NCI-H1436 treated with DMSO at 0.1 percent for 48 hours (cell line): ENCODE data around the gene KRT3.

Experiments
- DNase-seq: peaks from one replicate; lab custom pipeline; 2025; lab: John Stamatoyannopoulos, UW

Gene KRT3

DNA sequence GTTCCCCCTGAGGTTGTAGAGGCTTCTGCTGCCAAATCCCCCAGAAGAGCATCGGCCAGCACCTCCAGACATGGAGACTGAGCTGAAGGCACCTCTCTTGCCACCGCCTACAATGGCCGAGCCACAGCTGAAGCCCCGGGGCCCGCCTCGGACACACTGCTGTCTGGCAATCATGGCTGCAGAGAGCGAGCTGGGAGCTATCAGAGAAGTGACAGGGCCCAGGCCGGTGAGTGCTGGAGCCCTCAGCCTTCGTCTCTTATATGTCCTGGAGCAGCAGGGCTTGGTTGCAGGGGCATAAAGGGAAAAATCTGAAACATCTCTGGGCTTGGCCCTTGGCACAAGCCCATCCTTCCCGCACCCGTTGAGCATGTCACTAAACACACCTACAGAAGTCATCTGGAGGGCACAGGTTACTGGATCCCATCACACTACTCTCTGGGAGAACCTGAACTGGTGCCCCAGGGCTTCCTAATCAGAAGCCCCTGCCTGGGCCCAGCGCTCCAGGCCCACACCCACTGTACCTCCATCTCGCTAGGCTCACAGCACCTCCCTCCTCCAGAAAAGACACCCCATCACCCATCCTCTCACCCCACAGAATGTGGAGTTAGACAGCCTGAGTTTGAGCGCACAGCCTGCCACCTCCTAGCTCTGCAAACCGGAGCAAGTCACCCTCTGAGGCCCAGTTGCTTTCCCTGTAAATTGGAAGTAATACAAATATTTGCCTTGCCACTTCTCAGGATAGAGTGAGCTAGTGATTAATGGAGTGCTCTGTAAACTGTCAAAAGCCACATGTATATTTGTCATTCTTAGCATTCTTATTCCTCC lies 18.2 kb upstream of the KRT3 start, which contains the start of gene KRT4:
KRT4 (minus strand) TSS at position 232 of the 825 bp plus-strand sequence; CDS start at position 174, 58 bp downstream.
- no peak for DNase-seq

DNA sequence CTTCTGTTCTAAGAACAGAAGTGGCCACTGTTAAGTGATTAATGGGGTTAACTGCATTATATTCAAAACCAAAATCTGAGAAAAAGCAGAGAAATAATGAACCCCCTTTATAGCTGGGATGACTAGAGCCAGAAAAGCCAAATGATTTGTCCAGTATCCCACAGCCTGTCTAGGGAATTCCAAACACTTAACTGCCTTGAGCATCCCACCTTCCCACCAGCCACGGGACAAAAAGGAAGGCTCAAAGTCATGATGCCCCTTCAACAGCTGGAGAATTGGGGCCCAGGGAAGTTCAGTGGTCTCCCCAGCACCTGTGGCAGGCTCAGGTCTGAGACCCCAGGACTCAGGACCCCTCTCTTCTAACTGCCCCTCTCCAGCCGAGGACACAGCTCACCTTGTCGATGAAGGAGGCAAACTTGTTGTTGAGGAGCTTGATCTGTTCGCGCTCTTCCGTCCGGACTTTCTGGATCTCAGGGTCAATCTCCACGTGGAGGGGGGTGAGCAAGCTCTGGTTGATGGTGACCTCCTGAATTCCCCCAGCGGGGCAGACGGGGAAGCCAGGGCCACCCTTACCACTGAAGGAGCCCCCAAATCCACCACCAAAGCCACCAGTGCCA lies 17.4 kb upstream of the KRT3 start:
- DNase-seq: no peak

DNA sequence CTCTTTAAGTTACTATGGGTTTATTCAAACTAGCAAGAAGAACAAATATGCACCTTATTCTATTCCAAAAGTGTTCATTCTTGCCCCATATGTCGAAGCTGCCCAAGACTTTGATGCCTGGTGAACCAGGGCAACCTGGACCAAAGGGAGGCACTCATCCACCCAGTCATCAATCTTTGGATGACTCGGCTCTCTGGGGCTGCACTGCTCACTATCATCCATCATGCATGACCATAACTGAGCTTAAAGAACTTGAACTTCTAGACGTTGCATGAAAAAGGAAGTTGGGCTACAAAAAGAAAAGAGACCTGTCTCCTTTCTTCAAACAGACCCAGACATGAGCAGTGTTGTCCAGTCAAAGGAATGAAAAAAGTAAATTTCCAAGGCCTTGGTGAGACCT lies 16.8 kb upstream of the KRT3 start:
- DNase-seq: no peak

DNA sequence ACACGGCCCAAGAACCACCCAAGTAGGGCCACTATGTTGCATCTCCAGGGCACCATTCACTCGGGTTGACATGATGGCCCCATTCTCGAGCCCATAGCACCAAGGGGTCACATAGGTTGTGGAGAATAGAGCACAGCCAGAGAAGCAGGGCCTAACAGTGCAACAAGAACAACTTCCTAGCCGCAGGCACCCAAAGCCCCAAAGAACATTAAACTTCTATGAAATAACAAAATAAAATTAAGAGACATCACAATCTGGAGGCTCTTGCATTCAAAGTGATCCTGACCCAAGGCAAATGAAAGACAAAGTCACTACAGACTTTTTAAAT lies 16.1 kb upstream of the KRT3 start:
- no peak for DNase-seq

DNA sequence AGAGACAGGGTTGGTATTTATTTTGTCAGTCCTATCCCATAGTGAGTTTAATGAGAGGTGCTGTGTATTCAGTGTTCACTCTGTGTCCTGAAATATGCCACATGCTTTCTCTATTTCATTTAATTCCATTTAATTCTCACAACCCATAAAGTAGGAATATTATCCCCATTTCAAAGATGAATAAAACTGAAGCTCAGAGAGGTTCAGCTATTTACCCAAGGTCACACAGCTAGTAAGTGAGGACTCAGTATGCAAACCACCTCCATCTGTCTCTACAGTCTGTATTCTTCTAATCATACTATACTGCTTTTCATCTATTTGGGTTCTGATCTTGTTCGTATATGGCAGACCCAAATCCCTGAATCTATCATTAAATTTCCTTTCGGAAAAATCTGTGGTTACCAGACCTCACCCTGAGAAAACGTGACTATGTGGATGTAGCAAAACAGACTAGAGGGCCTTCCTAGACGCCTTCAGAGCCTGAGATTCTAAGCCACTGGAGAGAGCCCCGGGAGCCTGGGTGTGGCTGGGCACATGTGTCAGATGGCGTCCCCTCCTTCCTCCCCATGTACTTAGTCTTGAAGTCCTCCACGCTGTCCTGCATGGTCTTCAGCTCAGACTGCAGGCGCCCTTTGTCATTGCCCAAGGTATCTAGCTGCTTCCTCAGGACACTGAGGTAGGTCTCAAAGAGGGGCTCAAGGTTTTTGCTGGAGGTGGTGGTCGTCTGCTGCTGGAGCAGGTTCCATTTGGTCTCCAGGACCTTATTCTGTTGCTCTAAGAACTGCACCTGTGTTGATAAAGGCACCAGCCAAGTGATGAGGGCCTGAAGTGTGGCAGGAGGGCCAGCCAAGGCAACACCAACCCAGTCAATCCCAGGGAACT lies 15.5 kb upstream of the KRT3 start:
- no peak for DNase-seq

DNA sequence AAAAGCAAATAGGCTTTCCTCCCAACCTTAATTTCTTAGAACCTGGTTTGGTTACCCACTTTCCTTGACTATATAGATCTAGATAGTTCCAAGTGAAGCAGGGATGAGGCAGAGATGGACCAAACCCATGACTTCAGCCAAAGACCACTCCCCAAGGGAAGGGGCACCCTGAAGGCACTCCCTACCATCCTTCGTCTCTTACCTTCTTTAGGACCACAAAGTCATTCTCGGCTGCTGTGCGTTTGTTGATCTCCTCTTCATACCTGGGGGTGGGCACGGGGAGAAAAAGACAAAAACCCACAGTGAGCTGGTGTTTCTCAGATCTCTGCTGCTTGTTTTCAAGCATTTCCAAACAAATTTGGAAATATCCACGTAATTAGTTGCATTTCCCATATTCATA lies 14.6 kb upstream of the KRT3 start:
- DNase-seq: no peak

DNA sequence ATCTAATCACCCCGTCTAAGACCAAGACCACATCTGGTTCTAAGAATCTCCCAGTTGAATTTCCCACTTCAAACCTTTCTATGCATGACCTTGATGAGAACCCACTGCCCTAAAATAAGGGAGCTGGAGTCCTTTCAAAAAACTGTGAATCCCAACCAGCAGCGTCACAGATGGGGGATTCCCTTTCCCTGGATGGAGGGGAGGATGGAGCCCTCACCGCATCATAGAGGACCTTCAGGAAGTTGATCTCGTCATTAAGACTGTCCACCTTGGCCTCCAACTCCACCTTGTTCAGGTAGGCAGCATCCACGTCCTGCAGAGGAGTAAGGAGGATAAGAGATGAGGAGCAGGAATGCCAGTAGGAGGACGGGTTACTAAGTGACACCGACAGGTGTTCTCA lies 13.2 kb upstream of the KRT3 start:
- DNase-seq: no peak

DNA sequence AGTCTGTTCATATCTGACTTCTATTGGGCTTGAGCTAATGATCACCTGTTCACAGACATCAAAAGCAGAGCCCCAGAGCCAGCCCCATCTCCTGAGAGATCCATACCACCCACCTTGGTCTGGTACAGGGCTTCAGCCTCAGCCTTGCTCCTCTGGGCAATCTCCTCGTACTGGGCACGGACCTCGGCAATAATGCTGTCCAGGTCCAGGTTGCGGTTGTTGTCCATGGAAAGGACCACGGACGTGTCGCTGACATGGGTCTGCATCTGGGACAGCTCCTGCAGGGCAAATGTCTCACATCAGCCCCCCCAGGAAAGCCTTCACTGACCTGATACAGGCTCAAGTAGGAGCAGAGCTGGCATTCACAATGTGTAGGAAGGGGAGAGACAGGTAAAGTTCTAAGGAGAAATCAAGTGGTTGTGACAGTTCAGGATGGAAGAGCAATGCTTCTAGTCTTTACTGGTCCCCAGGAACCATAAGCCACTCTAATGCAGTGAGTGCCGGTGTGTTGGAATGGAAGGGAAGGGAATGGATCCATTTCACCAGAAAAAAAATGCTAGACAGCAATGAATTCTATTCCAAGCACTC lies 12.8 kb upstream of the KRT3 start:
- DNase-seq: no peak

DNA sequence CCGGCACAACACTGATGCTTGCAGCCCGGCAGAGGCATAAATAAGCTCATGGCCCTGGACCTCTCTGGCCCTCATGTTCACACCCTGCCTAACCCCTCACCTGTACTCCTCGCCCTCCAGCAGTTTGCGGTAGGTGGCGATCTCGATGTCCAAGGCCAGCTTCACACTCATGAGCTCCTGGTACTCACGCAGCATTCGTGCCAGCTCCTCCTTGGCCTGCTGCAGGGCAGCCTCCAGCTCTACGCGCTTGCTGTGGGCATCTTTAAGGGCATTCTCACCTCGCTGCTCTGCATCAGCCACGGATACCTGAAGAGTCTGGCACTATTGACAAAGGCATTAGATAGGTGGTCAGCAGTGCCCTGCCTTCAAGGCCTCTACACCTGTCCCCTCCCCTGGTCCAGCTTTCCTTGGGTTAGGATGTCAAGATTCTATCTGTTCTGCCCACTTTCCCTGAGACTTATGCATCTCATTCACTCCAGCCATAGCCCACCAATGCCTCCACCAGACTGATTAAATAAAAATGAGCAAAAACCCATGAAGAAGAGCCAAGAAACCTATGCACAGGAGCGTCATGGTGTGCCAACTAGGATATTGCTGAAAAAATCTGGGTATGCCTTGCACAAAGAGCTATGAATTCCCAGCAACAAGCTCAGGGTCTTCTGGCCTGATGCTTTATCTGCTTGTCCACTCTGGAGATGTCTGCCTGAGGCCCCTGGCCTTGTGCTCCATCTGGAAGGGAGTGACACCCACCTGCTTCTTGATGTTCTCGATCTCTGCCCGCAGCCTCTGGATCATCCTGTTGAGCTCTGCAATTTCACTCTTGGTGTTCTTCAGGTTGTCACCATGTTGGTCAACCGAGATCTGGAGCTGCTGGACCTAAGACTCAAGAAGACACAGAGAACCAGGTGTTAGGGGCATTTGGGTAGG lies 11.9 kb upstream of the KRT3 start:
- DNase-seq: no peak

DNA sequence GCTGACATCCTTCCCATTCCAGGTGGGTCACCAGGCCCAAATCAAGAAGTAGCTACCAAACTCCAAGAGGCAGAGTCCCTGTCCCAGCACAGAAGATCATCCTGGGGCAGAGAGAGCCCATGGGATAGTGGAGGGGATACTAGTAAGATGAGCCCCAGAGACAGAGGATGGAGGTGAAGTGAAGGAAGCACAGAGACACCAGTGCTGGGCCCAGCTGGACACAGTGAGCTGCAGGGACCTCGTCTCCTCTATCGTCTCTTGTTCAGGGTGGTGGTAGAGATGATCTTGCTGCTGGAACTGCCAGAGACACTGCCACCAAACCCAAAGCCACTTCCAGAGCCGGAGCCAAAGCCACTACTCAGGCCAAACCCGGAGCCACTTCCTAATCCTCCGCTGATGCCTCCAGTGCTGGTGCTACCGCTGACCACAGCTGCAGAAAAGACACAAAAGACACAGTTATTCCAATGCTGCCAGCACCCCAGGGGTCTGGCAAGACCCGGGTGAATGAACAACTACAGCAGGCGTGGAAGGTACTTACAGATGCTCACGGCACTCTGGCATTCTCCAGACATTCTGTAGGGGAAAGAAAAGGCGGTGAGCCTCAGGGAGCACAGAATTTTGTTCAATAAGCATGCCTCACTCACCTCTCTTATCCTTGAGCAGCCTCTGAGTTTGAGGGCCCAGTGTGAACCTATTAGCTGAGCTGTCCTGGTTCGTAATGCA lies 11.1 kb upstream of the KRT3 start:
- no peak for DNase-seq

DNA sequence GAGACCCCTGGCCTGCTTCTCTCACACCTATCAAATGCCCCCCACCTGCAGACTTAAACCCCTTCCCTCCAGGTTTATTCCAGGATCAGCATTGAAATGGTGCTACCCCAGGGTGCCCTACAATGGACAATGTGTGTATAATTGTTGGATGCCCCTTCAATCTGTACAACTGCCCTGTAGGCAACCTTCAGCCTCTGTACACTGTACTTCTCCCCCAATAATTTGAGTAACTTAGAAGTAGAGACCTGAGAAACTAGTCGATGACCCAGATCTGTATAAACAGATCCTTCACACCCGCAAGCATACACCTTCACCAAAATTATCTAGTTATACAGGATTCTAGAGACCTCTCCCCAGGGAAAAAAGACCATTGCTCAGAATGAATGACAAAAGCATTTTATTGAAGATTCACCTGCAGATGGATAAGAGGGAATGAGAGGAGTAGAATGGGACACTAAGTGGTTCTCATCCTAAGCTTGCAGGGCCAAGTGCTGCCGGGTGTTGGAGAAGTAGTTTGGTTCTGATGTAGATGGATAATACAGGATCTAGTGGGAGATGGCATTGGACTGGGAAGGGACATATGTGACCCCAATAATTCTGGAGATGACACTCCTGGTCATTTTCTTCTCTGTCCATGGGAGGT lies 10.4 kb upstream of the KRT3 start:
- DNase-seq: no peak

DNA sequence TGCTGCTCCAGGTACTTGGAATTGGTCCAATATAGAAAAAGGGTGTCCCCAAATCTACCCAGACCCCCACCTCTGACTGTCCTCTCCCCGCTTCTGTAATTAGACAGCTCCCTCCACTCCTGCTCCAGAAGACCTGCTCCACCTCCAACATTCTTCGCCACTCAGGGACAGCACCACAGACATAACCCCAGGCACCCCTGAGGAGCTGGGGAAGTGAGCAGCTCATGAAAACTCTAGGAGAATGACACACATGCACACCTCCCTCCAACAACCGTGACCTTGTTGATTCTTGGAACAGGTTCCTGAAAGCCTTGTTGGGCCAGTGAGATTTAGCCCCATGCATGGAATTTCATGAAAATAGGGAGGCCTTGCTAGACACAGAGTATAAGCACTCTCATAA lies 9.8 kb upstream of the KRT3 start:
- no peak for DNase-seq

DNA sequence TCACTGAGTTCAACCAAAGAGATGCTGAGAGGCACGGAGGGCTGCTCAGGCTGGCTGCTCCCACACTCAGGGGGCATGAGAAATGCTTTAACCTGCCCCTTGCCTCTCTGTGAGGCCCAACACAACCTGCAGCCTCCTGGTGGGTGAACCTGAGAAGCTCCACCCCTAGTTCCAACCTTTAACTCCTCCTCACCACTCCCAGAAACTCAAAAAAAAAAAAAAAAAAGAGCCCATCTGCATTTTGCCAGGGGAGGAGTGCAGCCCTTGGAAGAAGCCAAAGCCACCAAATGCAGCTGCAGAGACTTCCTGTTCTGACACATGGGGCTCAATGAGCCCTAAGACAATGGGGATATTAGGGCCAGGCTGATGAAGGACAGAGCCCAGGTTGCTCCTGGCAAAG lies 9.1 kb upstream of the KRT3 start:
- no peak for DNase-seq

DNA sequence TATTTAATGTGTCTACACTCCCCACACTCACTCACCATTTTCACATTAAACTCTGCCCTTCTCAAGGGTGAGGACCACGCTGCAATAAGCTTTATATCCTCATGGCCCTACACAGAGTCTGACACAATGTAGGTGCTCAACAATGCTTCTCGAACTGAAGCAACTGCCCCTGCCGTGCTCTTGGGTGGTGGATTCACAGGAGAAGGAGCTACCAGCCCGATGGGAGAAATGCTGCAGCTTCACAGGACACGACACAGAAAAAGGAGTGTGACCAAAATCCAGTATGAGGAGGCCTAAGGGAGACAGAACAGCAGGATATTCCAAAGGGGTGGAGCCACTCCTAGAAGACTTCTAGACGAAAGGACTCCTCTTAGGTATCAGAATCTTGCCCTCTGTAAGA lies 6.5 kb upstream of the KRT3 start:
- no peak for DNase-seq

DNA sequence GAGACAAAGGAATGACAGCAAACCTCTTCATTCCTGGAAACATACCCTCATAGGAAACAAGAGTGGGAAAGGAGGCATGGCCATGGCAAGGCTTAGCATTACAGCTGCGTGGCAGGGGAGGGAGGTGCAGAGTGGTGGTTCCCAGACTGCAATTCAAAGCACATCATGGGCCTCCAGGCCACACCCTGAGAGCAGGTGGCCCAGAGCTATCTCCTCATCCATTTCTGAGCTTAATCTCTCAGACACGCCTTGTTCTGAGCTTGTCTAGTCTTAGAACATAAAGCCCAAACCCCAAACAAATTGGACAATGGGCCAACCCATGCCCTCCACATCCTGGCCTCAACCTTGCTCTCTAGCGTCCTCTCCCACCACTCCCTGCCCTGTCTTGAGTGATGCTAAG lies 5.9 kb upstream of the KRT3 start:
- no peak for DNase-seq

DNA sequence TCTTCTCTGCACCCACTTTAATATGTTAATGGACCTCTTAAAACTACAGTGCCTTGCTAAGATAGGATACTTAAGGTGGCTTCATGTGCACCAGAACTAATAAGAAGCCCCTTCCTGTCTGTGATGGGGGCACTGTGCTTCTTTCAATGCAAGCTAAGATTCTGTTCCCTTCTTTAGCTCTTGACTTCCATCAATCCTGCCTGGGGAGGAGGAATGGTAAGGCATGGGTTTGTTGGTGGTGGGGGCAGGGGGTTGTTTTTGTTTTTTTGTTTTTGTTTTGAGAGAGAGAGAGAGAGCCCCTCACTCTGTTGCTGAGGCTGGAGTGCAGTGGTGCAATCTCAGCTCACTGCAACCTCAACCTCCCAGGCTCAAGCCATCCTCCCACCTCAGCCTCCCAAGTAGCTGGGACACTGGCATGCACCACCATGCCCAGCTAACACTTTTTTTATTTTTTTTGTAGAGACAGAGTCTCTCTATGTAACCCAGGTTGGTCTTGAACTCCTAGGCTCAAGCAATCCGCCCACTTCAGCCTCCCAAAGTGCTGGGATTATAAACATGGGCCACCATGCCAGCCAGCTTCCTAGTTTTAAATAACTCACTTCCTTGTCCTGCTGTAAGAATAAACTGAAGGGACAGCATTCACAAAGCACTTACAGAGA lies 4.5 kb upstream of the KRT3 start:
- no peak for DNase-seq

DNA sequence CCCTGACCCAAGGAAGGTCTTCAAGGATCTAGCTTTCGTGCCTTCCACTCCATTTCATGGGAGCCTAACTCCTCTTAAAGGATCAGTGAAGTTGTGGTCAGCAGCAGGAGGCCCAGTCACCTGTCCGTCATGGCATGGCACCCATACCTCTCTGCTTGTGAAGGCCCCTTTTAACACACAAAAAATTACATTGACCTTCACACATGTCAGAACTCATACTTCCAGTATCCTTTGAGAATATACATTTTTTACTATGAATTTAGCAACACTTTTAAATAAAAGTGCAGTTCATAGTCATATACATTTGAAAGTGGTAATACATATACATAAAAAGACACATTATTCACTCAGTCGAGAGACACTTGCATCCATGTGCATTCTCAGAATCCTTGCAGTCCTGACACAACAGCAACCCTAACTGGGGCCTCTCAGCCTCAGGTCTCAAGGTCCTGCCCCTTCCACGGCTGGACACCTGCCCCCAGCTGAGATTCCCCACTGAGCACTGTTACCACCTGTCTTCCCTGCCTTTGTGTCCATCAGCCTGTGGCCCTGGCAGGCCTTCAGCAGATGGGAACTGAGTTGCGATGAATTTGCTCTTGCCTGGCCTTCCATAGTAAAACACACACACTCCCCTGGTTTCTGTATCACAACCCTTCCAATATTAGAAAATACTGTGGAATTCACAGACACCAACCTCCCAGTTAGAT lies 3.7 kb upstream of the KRT3 start:
- no peak for DNase-seq

DNA sequence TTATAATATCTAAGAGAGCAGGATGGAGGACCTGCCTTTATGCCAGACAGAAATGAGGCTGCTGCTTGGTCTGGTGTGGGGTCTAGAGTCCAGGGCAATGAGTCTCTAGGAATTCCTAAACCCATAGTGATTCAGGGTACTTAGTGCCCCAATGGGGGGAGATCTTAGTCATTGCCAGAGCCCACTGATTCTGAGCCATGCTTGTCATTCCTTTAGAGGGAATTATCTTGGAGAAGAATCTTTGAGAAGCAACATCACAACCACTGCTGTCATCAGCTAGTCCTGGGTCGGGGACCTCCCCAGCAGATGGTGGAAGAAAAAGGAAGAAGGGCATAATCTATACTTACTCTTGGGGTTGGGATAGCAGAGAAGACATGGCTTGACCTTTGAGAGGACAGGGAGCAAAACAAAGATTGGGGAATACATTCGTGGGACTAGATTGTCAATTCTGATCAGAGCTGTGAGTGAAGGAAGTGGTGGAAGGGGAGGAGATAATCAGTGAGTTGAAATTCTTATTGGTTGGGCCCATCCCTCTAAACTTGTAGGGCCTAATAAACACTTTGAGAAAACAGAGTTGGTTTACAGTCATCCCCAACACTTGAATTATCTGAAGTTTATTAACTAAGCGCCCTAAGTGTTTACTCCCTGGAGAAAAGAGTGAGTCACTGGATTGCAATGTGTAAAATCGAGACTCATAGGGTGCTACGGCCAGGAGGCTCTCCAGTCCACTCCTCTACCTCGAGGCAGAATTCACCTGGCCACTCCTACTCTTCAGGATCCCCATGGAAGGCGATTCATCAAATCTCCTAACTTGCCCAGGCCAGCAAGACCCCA lies 3.0 kb upstream of the KRT3 start:
- DNase-seq: no peak
